SK-N-SH (cell line): ENCODE results near the gene ADAMTS15. TPM values are rescaled to one million over a fixed set of nuclear protein-coding genes. Genes with fewer than 3 reads are reported as not detected.

Experiments used
- CTCF ChIA-PET: fragments of 300-600, 350-600 bp; formaldehyde crosslinking; extraction: SDS; loops from one replicate; lab custom pipeline; 2021; lab: Yijun Ruan, JAX
- POLR2A ChIA-PET: fragments of 350-600 bp; sonication (Branson Sonifier 250); formaldehyde crosslinking; extraction: SDS; loops from one replicate; lab custom pipeline; 2020; ENCODE audit warnings: antibody characterized with exemption, inconsistent platforms; lab: Yijun Ruan, JAX
- DNase-seq: peaks from one replicate; pipeline ENCODE4 v3.0.0; 2012
- H2AFZ ChIP-seq: fragments of 200-600 bp; sonication (generic); 2 replicates; pipeline ENCODE4 v1.8.1; 2016; ENCODE audit warnings: antibody characterized with exemption, mild to moderate bottlenecking, low read depth
- H3F3A ChIP-seq: fragments of 200-600 bp; sonication (generic); replicated peaks from 2 replicates; pipeline ENCODE3; 2016; ENCODE audit warnings: antibody characterized with exemption, mild to moderate bottlenecking; ENCODE audit not compliant: insufficient read depth
- H3K27ac ChIP-seq, 2 experiments: fragments of 200-500 bp in 1 of 2; fragments of 200-600 bp in 1 of 2; sonication (Bioruptor generic) in 1 of 2; sonication (generic), shearing (Covaris generic) in 1 of 2; 2 replicates each; pipeline versions ENCODE4 v1.5.1 to v1.6.1; 2014 to 2016; ENCODE audit warnings: low read depth in 2 of 2, inconsistent platforms in 1 of 2, low read length in 1 of 2, mild to moderate bottlenecking in 1 of 2, mixed read lengths in 1 of 2
- H3K27me3 ChIP-seq: fragments of 200-600 bp; sonication (generic), shearing (Covaris generic); 2 replicates; pipeline ENCODE4 v1.6.1; 2016; ENCODE audit warnings: mixed run types; ENCODE audit not compliant: insufficient read depth
- H3K36me3 ChIP-seq, 2 experiments: fragments of 200-500 bp in 1 of 2; fragments of 200-600 bp in 1 of 2; sonication (Bioruptor generic) in 1 of 2; sonication (generic) in 1 of 2; replicated peaks in 1 of 2; 2 replicates each; pipeline versions ENCODE3 to v1.5.1; 2014 to 2016; ENCODE audit warnings: low read length in 1 of 2, mild to moderate bottlenecking in 1 of 2; ENCODE audit not compliant: insufficient read depth in 2 of 2, control insufficient read depth in 1 of 2
- H3K4me1 ChIP-seq, 2 experiments: fragments of 200-500 bp in 1 of 2; fragments of 200-600 bp in 1 of 2; sonication (Bioruptor generic) in 1 of 2; sonication (generic), shearing (Covaris generic) in 1 of 2; 2 replicates each; pipeline versions ENCODE4 v1.5.1 to v1.6.1; 2014 to 2016; ENCODE audit warnings: low read depth in 1 of 2, low read length in 1 of 2, mixed run types in 1 of 2; ENCODE audit not compliant: insufficient read depth in 2 of 2, control insufficient read depth in 1 of 2
- H3K4me2 ChIP-seq: fragments of 200-600 bp; sonication (generic), shearing (Covaris generic); 2 replicates; pipeline ENCODE4 v1.6.1; 2017; ENCODE audit warnings: mixed run types
- H3K4me3 ChIP-seq, 2 experiments: fragments of 200-500 bp in 1 of 2; fragments of 200-600 bp in 1 of 2; sonication (Bioruptor generic) in 1 of 2; sonication (generic), shearing (Covaris generic) in 1 of 2; 2 replicates each; pipeline versions ENCODE4 v1.5.1 to v1.8.1; 2014 to 2016; ENCODE audit warnings: low read depth in 2 of 2, inconsistent platforms in 1 of 2, low read length in 1 of 2, mild to moderate bottlenecking in 1 of 2, mixed read lengths in 1 of 2, moderate library complexity in 1 of 2
- H3K79me2 ChIP-seq: fragments of 200-600 bp; sonication (generic); 2 replicates; pipeline ENCODE4 v1.8.1; 2017; ENCODE audit warnings: mild to moderate bottlenecking; ENCODE audit not compliant: insufficient read depth
- H3K9ac ChIP-seq: fragments of 200-600 bp; sonication (generic); 2 replicates; pipeline ENCODE4 v1.6.1; 2017; ENCODE audit warnings: mixed run types
- H3K9me2 ChIP-seq: fragments of 200-600 bp; sonication (generic); 2 replicates; pipeline ENCODE4 v1.6.1; 2017; ENCODE audit warnings: mixed run types
- H3K9me3 ChIP-seq: fragments of 200-600 bp; sonication (generic); 2 replicates; pipeline ENCODE4 v1.6.1; 2017; ENCODE audit warnings: mixed run types, mild to moderate bottlenecking, moderate library complexity
- H4K20me1 ChIP-seq: fragments of 200-600 bp; sonication (generic); 2 replicates; pipeline ENCODE4 v1.6.1; 2017; ENCODE audit warnings: mild to moderate bottlenecking, mixed run types; ENCODE audit not compliant: insufficient read depth
- EP300 ChIP-seq, 2 experiments: IDR thresholded peaks; 2 replicates each; pipeline versions ENCODE4 v1.4.0 to v1.6.1; 2012; ENCODE audit warnings: borderline replicate concordance in 1 of 2, low read depth in 1 of 2, low read length in 1 of 2
- EZH2phosphoT487 ChIP-seq: fragments of 200-600 bp; sonication (generic); IDR thresholded peaks from 2 replicates; pipeline ENCODE4 v1.6.1; 2017; ENCODE audit warnings: low read depth, mixed run types, mild to moderate bottlenecking, antibody characterized with exemption, moderate library complexity, borderline replicate concordance
- FOXM1 ChIP-seq: IDR thresholded peaks from 2 replicates; pipeline ENCODE4 v1.4.0; 2012; ENCODE audit warnings: low read depth, mild to moderate bottlenecking
- NFIC ChIP-seq: IDR thresholded peaks from 2 replicates; pipeline ENCODE4 v1.4.0; 2012; ENCODE audit warnings: borderline replicate concordance
- NRF1 ChIP-seq: IDR thresholded peaks from 2 replicates; pipeline ENCODE4 v1.6.1; 2012; ENCODE audit warnings: low read depth, mild to moderate bottlenecking, low read length
- PBX3 ChIP-seq: IDR thresholded peaks from 2 replicates; pipeline ENCODE4; 2012
- RXRA ChIP-seq: IDR thresholded peaks from 2 replicates; pipeline ENCODE4 v1.4.0; 2012; ENCODE audit warnings: low read depth, mild to moderate bottlenecking, borderline replicate concordance
- SIN3A ChIP-seq: IDR thresholded peaks from 2 replicates; pipeline ENCODE4 v1.6.1; 2012; ENCODE audit warnings: low read depth, mild to moderate bottlenecking, low read length, moderate library complexity, borderline replicate concordance
- SMC3 ChIP-seq: IDR thresholded peaks from 2 replicates; pipeline ENCODE4 v1.6.1; 2012; ENCODE audit warnings: low read depth, low read length, improper control_type of control experiment
- USF1 ChIP-seq: IDR thresholded peaks from 2 replicates; pipeline ENCODE4 v1.4.0; 2012; ENCODE audit warnings: low read depth, borderline replicate concordance
- ZBTB33 ChIP-seq: IDR thresholded peaks from 2 replicates; pipeline ENCODE4 v1.4.0; 2012; ENCODE audit warnings: low read depth, borderline replicate concordance
- WGBS: methylation state at CpG from one replicate; pipeline ENCODE4 v1.1.6; 2017; ENCODE audit warnings: low lambda C conversion rate; 5-methylcytosine and 5-hydroxymethylcytosine counted together
- polyA plus RNA-seq, 3 experiments: library from polyadenylated mRNA; depleted of rRNA; stranded (reverse); fragments of >200 nt; gene quantifications; 2 replicates each; pipeline ENCODE4 v1.2.3, GENCODE V29; 2012

ADAMTS15 gene
- polyA plus RNA-seq, 1 of the 3 experiments (the other 2 are of a cell fraction), result 1.1 TPM

- 64% methylated on average over 14 of the region's 14 CpGs for WGBS
- POLR2A ChIA-PET, result no interaction called here
- no peaks in the 10 kb centered on the region for H3K4me1 ChIP-seq
- no peak overlapping the region for H3K27ac ChIP-seq
- no peak overlapping the region for H3K4me2 ChIP-seq
- no peaks in the 10 kb centered on the region for H4K20me1 ChIP-seq
- no peak overlapping the region for H2AFZ ChIP-seq
- CTCF ChIA-PET, result interaction anchor here (0.7 to 1.4 kb wide), 4 partner anchors 11 to 474 kb away, joined by 3 to 5 read pairs (median 4); no protein-coding TSS in a partner anchor
- TF ChIP-seq EZH2phosphoT487, result no peak
- TF ChIP-seq FOXM1, result no peak
- TF ChIP-seq SMC3, result no peak
- no peak for TF ChIP-seq PBX3
- no peak for TF ChIP-seq USF1
- no peak for TF ChIP-seq ZBTB33
- H3K4me3 ChIP-seq, result no peak overlapping the region
- H3K27me3 ChIP-seq, result peaks cover 29% of the 10 kb centered on the region
- no peak for DNase-seq
- H3F3A ChIP-seq, result no peaks in the 10 kb centered on the region
- no peaks in the 10 kb centered on the region for H3K36me3 ChIP-seq
- H3K9me3 ChIP-seq, result no peaks in the 10 kb centered on the region
- H3K9me2 ChIP-seq, result no peaks in the 10 kb centered on the region
- H3K9ac ChIP-seq, result no peak overlapping the region
- no peaks in the 10 kb centered on the region for H3K79me2 ChIP-seq
Observed at GRCh38 chr11:130420478-130421198, 27.8 kb upstream of the ADAMTS15 start.

GRCh38 chr11:130421199-130421585 is 27.3 kb upstream of the ADAMTS15 start:
- Histone ChIP-seq H3K9ac (no peak overlapping the region), H3K79me2 (no peaks in the 10 kb centered on the region), H3K27me3 (peaks cover 34% of the 10 kb centered on the region), H3K27ac (no peak overlapping the region), H3K4me1 (no peaks in the 10 kb centered on the region), H3K4me2 (no peak overlapping the region), H3K9me2 (no peaks in the 10 kb centered on the region), H2AFZ (no peak overlapping the region), H3F3A (no peaks in the 10 kb centered on the region), H3K4me3 (no peak overlapping the region), H3K36me3 (no peaks in the 10 kb centered on the region), H4K20me1 (no peaks in the 10 kb centered on the region), H3K9me3 (no peaks in the 10 kb centered on the region)
- DNase-seq, result no peak
- ChIA-PET CTCF (interaction anchor here (0.7 to 1.4 kb wide), 4 partner anchors 10 to 474 kb away, joined by 3 to 5 read pairs (median 4); no protein-coding TSS in a partner anchor), POLR2A (no interaction called here)
- WGBS, result 52% methylated on average over 7 of the region's 7 CpGs
- TF ChIP-seq RXRA, result no peak
- no peak for TF ChIP-seq SIN3A
- TF ChIP-seq EP300 (IDR thresholded peaks at IDR 0.05; ENCODE audit: borderline replicate concordance in 1 of 2, low read depth in 1 of 2, low read length in 1 of 2), result no peak
- no peak for TF ChIP-seq PBX3
- no peak for TF ChIP-seq NFIC
- TF ChIP-seq NRF1, result no peak
